ENCODE data around the gene EXOC6B.

- TF ChIP-seq CTCF (tag by site-specific recombination; IDR thresholded peaks at IDR 0.05) (peak; percentile 36; the same call in 1 of the 2 replicates), ZNF24 (tag by site-specific recombination; IDR thresholded peaks at IDR 0.05) (no peak), ZNF639 (tag by site-specific recombination; IDR thresholded peaks at IDR 0.05) (no peak), ZNF274 (IDR thresholded peaks at IDR 0.05; ENCODE audit: low read length) (no peak), ZNF274 (tag by site-specific recombination; IDR thresholded peaks at IDR 0.05; ENCODE audit: borderline replicate concordance) (no peak), WT1 (tag by site-specific recombination; IDR thresholded peaks at IDR 0.05) (no peak), PRDM10 (tag by site-specific recombination; IDR thresholded peaks at IDR 0.05) (no peak), REST (tag by site-specific recombination; IDR thresholded peaks at IDR 0.05) (no peak), ZNF513 (tag by site-specific recombination; IDR thresholded peaks at IDR 0.05) (no peak), ZNF311 (tag by site-specific recombination; IDR thresholded peaks at IDR 0.05; ENCODE audit: borderline replicate concordance) (no peak), SETDB1 (IDR thresholded peaks at IDR 0.05; ENCODE audit: insufficient read length, low read length) (no peak), YY1 (tag by site-specific recombination; IDR thresholded peaks at IDR 0.05) (no peak), ZSCAN5A (tag by site-specific recombination; IDR thresholded peaks at IDR 0.05) (no peak), ZBTB7A (tag by site-specific recombination; IDR thresholded peaks at IDR 0.05; ENCODE audit: low read depth) (no peak)
- TF ChIP-seq, protein P1, sequence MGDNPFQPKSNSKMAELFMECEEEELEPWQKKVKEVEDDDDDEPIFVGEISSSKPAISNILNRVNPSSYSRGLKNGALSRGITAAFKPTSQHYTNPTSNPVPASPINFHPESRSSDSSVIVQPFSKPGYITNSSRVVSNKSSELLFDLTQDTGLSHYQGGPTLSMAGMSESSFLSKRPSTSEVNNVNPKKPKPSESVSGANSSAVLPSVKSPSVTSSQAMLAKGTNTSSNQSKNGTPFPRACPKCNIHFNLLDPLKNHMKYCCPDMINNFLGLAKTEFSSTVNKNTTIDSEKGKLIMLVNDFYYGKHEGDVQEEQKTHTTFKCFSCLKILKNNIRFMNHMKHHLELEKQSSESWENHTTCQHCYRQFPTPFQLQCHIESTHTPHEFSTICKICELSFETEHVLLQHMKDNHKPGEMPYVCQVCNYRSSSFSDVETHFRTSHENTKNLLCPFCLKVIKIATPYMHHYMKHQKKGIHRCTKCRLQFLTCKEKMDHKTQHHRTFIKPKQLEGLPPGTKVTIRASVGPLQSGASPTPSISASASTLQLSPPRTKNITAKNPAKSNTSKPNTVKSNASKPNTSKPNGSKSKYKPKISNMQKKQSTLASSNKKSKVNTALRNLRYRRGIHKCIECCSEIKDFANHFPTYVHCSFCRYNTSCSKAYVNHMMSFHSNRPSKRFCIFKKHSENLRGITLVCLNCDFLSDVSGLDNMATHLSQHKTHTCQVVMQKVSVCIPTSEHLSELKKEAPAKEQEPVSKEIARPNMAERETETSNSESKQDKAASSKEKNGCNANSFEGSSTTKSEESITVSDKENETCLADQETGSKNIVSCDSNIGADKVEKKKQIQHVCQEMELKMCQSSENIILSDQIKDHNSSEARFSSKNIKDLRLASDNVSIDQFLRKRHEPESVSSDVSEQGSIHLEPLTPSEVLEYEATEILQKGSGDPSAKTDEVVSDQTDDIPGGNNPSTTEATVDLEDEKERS (tag by site-specific recombination; IDR thresholded peaks at IDR 0.05): no peak
Observed at GRCh38 chr2:72745679-72746368, 80.0 kb downstream of the EXOC6B start.
